ENCODE results near the gene SKI.
A peak's percentile ranks its signal among the peaks of the same experiment; 100 is the strongest.

The SKI gene

DNA sequence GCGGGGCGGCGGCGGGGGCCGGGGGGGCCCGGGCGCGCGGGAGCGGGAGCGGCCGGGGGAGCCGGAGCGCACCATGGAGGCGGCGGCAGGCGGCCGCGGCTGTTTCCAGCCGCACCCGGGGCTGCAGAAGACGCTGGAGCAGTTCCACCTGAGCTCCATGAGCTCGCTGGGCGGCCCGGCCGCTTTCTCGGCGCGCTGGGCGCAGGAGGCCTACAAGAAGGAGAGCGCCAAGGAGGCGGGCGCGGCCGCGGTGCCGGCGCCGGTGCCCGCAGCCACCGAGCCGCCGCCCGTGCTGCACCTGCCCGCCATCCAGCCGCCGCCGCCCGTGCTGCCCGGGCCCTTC is 546 bp downstream of the SKI start:
- peak overlapping the region; percentile 64 for H2AFZ ChIP-seq (ENCODE audit: low read depth, low read length)
- no peak; the same call in 2 of the 3 replicates for ATAC-seq (ENCODE audit: insufficient read depth, low read depth)
- no peaks in the 10 kb centered on the region for H3K9me3 ChIP-seq (ENCODE audit: insufficient read depth, low read length, severe bottlenecking)
- H3K9ac ChIP-seq (ENCODE audit: low read depth, low read length): peak overlapping the region; percentile 78
- H3K27me3 ChIP-seq (ENCODE audit: insufficient read depth, low read length, poor library complexity): peaks cover 7% of the 10 kb centered on the region
- peak overlapping the region; percentile 50 to 91 for H3K4me3 ChIP-seq (ENCODE audit: low read depth in 1 of 2, low read length in 2 of 2)
- H3K36me3 ChIP-seq (ENCODE audit: insufficient read depth, low read length): peaks cover 18% of the 10 kb centered on the region; the same call in 1 of the 2 replicates
- H3K27ac ChIP-seq (ENCODE audit: low read length): peak overlapping the region; percentile 63; the same call in 1 of the 2 replicates
- peaks cover 66% of the 10 kb centered on the region for H4K20me1 ChIP-seq (ENCODE audit: insufficient read depth, low read length)
- H3K79me2 ChIP-seq (ENCODE audit: insufficient read depth, low read length): peaks cover 51% of the 10 kb centered on the region
- H3K4me2 ChIP-seq (ENCODE audit: insufficient read depth, low read length): peak overlapping the region; percentile 78
- no peak for TF ChIP-seq EZH2 (IDR thresholded peaks at IDR 0.05; ENCODE audit: borderline replicate concordance, low read depth, low read length, severe bottlenecking)
- TF ChIP-seq, protein P1, sequence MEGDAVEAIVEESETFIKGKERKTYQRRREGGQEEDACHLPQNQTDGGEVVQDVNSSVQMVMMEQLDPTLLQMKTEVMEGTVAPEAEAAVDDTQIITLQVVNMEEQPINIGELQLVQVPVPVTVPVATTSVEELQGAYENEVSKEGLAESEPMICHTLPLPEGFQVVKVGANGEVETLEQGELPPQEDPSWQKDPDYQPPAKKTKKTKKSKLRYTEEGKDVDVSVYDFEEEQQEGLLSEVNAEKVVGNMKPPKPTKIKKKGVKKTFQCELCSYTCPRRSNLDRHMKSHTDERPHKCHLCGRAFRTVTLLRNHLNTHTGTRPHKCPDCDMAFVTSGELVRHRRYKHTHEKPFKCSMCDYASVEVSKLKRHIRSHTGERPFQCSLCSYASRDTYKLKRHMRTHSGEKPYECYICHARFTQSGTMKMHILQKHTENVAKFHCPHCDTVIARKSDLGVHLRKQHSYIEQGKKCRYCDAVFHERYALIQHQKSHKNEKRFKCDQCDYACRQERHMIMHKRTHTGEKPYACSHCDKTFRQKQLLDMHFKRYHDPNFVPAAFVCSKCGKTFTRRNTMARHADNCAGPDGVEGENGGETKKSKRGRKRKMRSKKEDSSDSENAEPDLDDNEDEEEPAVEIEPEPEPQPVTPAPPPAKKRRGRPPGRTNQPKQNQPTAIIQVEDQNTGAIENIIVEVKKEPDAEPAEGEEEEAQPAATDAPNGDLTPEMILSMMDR (IDR thresholded peaks at IDR 0.05; ENCODE audit: borderline replicate concordance, extremely low read depth, low read length, poor library complexity, severe bottlenecking): no peak
- peak; percentile 48 for DNase-seq
- peaks cover 51% of the 10 kb centered on the region for H3K4me1 ChIP-seq (ENCODE audit: insufficient read depth, low read length)

DNA sequence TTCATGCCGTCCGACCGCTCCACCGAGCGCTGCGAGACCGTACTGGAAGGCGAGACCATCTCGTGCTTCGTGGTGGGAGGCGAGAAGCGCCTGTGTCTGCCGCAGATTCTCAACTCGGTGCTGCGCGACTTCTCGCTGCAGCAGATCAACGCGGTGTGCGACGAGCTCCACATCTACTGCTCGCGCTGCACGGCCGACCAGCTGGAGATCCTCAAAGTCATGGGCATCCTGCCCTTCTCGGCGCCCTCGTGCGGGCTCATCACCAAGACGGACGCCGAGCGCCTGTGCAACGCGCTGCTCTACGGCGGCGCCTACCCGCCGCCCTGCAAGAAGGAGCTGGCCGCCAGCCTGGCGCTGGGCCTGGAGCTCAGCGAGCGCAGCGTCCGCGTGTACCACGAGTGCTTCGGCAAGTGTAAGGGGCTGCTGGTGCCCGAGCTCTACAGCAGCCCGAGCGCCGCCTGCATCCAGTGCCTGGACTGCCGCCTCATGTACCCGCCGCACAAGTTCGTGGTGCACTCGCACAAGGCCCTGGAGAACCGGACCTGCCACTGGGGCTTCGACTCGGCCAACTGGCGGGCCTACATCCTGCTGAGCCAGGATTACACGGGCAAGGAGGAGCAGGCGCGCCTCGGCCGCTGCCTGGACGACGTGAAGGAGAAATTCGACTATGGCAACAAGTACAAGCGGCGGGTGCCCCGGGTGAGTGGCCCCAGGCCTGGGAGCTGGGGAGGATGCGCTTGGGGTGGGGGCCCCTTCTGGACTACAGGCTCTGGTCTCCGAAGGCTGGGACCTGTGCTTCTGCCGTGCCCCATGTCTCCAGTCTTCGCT is 1.1 kb downstream of the SKI start:
- DNase-seq: peak; percentile 54
- no peaks in the 10 kb centered on the region for H3K9me3 ChIP-seq (ENCODE audit: insufficient read depth, low read length, severe bottlenecking)
- peaks cover 7% of the 10 kb centered on the region for H3K27me3 ChIP-seq (ENCODE audit: insufficient read depth, low read length, poor library complexity)
- peaks cover 57% of the 10 kb centered on the region for H3K79me2 ChIP-seq (ENCODE audit: insufficient read depth, low read length)
- peak overlapping the region; percentile 50 to 91 for H3K4me3 ChIP-seq (ENCODE audit: low read depth in 1 of 2, low read length in 2 of 2)
- peaks cover 57% of the 10 kb centered on the region for H3K4me1 ChIP-seq (ENCODE audit: insufficient read depth, low read length)
- peaks cover 18% of the 10 kb centered on the region; the same call in 1 of the 2 replicates for H3K36me3 ChIP-seq (ENCODE audit: insufficient read depth, low read length)
- peak overlapping the region; percentile 78 for H3K4me2 ChIP-seq (ENCODE audit: insufficient read depth, low read length)
- H3K9ac ChIP-seq (ENCODE audit: low read depth, low read length): peak overlapping the region; percentile 78
- TF ChIP-seq EZH2 (IDR thresholded peaks at IDR 0.05; ENCODE audit: borderline replicate concordance, low read depth, low read length, severe bottlenecking): peak; percentile 68
- TF ChIP-seq, protein P1 (IDR thresholded peaks at IDR 0.05; ENCODE audit: borderline replicate concordance, extremely low read depth, low read length, poor library complexity, severe bottlenecking): peak; percentile 33
- H4K20me1 ChIP-seq (ENCODE audit: insufficient read depth, low read length): peaks cover 69% of the 10 kb centered on the region
- ATAC-seq (ENCODE audit: insufficient read depth, low read depth): peak; percentile 25
- H3K27ac ChIP-seq (ENCODE audit: low read length): peak overlapping the region; percentile 63
- H2AFZ ChIP-seq (ENCODE audit: low read depth, low read length): peak overlapping the region; percentile 64

DNA sequence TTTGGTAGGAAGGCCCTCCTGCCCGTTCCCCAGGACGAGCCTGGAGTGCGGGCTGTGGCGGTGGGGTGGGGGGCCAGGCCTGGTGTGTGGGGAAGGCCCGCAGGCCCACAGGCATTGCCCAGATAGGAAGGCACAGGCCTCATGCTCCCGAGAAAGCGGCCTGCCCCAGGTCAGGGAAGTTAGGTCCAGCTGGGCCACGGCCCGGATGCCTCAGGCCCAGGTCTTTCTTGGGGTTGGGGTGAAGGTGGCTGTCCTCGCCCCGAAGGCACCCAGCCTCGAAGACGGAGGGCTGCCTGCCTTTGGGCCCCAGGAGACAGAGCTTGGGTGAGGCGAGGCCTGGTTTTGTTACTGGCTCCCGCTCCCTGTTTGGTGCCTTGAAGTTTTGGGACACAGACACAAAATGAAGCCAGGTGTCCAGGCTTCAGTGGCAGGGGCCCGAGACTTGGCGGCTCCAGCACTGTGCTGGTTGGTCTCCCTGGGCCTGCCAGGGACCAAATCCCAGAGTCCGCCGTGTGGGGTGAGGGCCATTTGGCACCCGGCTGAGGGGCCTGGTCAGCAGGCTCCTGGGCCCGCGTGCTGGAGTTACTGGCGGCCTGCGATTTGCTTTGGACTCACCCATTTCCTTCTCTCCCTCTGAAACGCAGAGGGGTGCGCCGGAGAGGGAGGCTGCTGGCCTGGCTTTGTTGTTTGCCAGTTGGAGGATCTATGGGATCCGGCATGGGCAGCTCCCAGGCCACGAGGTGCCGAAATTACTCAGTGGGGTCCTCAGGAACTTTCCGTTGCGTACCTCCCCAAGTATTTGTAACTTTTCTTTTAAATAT is 2.0 kb downstream of the SKI start:
- peak overlapping the region; percentile 78 for H3K4me2 ChIP-seq (ENCODE audit: insufficient read depth, low read length)
- peaks cover 65% of the 10 kb centered on the region for H3K79me2 ChIP-seq (ENCODE audit: insufficient read depth, low read length)
- peak overlapping the region; percentile 50 to 91; a peak in 3 of 4 replicates for H3K4me3 ChIP-seq (ENCODE audit: low read depth in 1 of 2, low read length in 2 of 2)
- H2AFZ ChIP-seq (ENCODE audit: low read depth, low read length): no peak overlapping the region
- H3K36me3 ChIP-seq (ENCODE audit: insufficient read depth, low read length): peaks cover 18% of the 10 kb centered on the region; the same call in 1 of the 2 replicates
- TF ChIP-seq, protein P1 (IDR thresholded peaks at IDR 0.05; ENCODE audit: borderline replicate concordance, extremely low read depth, low read length, poor library complexity, severe bottlenecking): no peak
- no peak for TF ChIP-seq EZH2 (IDR thresholded peaks at IDR 0.05; ENCODE audit: borderline replicate concordance, low read depth, low read length, severe bottlenecking)
- no peak for ATAC-seq (ENCODE audit: insufficient read depth, low read depth)
- H3K27me3 ChIP-seq (ENCODE audit: insufficient read depth, low read length, poor library complexity): peaks cover 7% of the 10 kb centered on the region
- H4K20me1 ChIP-seq (ENCODE audit: insufficient read depth, low read length): peaks cover 72% of the 10 kb centered on the region
- H3K9ac ChIP-seq (ENCODE audit: low read depth, low read length): peak overlapping the region; percentile 78
- peaks cover 58% of the 10 kb centered on the region for H3K4me1 ChIP-seq (ENCODE audit: insufficient read depth, low read length)
- H3K9me3 ChIP-seq (ENCODE audit: insufficient read depth, low read length, severe bottlenecking): no peaks in the 10 kb centered on the region
- no peak overlapping the region; the same call in 1 of the 2 replicates for H3K27ac ChIP-seq (ENCODE audit: low read length)
- DNase-seq: no peak
